GM23338 (cell line): Measurements from ENCODE around the gene CCL21.

ENCODE experiments used
- CREB1 ChIP-seq: fragments of 250-450 bp; sonication (Bioruptor Pico); IDR thresholded peaks from 2 replicates; pipeline ENCODE4 v1.5.0; 2020; ENCODE audit warnings: low read depth, mild to moderate bottlenecking, moderate library complexity
- EZH2 ChIP-seq: fragments of 200-600 bp; sonication (generic); IDR thresholded peaks from one replicate; pipeline ENCODE4 v1.8.0; 2017; ENCODE audit warnings: antibody characterized with exemption, mild to moderate bottlenecking, low read depth; ENCODE audit not compliant: unreplicated experiment
- EZH2phosphoT487 ChIP-seq: fragments of 200-600 bp; sonication (generic); IDR thresholded peaks from one replicate; pipeline ENCODE4 v1.8.1; 2018; ENCODE audit warnings: antibody characterized with exemption; ENCODE audit not compliant: unreplicated experiment
- POLR2AphosphoS5 ChIP-seq: IDR thresholded peaks from 2 replicates; pipeline ENCODE4 v1.6.1; 2016; ENCODE audit warnings: antibody characterized with exemption, low read depth
- ZNF331 ChIP-seq: fragments of 250-450 bp; sonication (Bioruptor Pico); IDR thresholded peaks from 2 replicates; pipeline ENCODE4 v1.5.0; 2020; ENCODE audit warnings: low read depth, mild to moderate bottlenecking, moderate library complexity
- TF ChIP-seq, protein P1 (sequence below), 2 experiments: fragments of 200-600 bp in 1 of 2; sonication (generic) in 1 of 2; conservative IDR thresholded peaks; 2 replicates each; pipeline versions ENCODE4 v1.5.1 to v1.6.1; 2016 to 2017; ENCODE audit warnings: antibody characterized with exemption in 2 of 2, low read depth in 2 of 2, mild to moderate bottlenecking in 2 of 2, moderate library complexity in 1 of 2

DNA sequence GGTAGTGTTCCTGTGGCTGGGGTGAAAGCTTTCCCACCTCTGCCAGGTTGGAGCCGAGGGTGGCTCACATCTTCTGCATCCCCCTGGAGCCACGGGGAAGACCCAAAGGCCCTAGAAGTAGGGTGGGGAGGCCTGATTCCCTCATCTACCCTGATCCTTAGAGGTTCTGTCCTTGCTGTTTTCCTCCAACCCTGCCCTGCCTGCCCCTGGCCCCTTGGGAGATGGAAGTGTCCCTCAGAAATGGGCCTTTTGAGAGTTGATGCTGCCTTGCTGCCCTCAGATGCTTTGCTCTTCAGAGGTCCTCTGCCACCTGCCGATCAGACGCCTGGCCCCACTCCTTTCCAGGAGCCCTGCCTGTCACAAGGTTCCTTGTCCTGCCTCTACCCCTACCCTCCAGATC lies 25.1 kb downstream of the CCL21 start:
- TF ChIP-seq, protein P1, sequence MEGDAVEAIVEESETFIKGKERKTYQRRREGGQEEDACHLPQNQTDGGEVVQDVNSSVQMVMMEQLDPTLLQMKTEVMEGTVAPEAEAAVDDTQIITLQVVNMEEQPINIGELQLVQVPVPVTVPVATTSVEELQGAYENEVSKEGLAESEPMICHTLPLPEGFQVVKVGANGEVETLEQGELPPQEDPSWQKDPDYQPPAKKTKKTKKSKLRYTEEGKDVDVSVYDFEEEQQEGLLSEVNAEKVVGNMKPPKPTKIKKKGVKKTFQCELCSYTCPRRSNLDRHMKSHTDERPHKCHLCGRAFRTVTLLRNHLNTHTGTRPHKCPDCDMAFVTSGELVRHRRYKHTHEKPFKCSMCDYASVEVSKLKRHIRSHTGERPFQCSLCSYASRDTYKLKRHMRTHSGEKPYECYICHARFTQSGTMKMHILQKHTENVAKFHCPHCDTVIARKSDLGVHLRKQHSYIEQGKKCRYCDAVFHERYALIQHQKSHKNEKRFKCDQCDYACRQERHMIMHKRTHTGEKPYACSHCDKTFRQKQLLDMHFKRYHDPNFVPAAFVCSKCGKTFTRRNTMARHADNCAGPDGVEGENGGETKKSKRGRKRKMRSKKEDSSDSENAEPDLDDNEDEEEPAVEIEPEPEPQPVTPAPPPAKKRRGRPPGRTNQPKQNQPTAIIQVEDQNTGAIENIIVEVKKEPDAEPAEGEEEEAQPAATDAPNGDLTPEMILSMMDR (conservative IDR thresholded peaks at IDR 0.05; ENCODE audit: low read depth in 2 of 2): no peak
- TF ChIP-seq EZH2phosphoT487: no peak
- TF ChIP-seq EZH2: no peak
- TF ChIP-seq CREB1: no peak
- no peak for TF ChIP-seq POLR2AphosphoS5
- no peak for TF ChIP-seq ZNF331
